Kidney (tissue), 14 donors: Measurements from ENCODE around the gene BRINP2. TPM values are rescaled to one million over a fixed set of nuclear protein-coding genes. Genes with fewer than 3 reads are reported as not detected.
A peak's percentile ranks its signal among the peaks of the same experiment; 100 is the strongest.

ENCODE experiments used
- DNase-seq, 5 donors: peaks; one replicate each; pipeline ENCODE4 v3.0.0-alpha.2; 2013 to 2020
- FAIRE-seq: peaks from 2 replicates; lab custom pipeline; 2012; peaks lifted over from hg19 to GRCh38; lab: Jason Lieb, UNC
- H3K27ac ChIP-seq, 2 donors: one replicate each; pipeline ENCODE4 v1.7.0; 2013; ENCODE audit warnings: low read depth in 2 of 2, low read length in 2 of 2, inconsistent platforms in 1 of 2
- H3K27me3 ChIP-seq: one replicate; pipeline ENCODE4 v1.7.1; 2013; ENCODE audit warnings: low read length, inconsistent platforms; ENCODE audit not compliant: control insufficient read depth, insufficient read depth
- H3K36me3 ChIP-seq, 3 donors: one replicate each; pipeline versions ENCODE4 v1.7.0 to v1.7.1; 2013; ENCODE audit warnings: low read length in 3 of 3, control low read depth in 1 of 3, inconsistent platforms in 1 of 3; ENCODE audit not compliant: insufficient read depth in 3 of 3, control insufficient read depth in 2 of 3
- H3K4me1 ChIP-seq, 3 donors: one replicate each; pipeline versions ENCODE4 v1.7.0 to v1.7.1; 2013; ENCODE audit warnings: low read length in 3 of 3, inconsistent platforms in 1 of 3, low read depth in 1 of 3; ENCODE audit not compliant: control insufficient read depth in 2 of 3, insufficient read depth in 2 of 3
- H3K4me3 ChIP-seq, 3 donors: one replicate each; pipeline versions ENCODE4 v1.7.0 to v1.8.1; 2013; ENCODE audit warnings: low read length in 3 of 3, control low read depth in 1 of 3, inconsistent platforms in 1 of 3
- H3K9ac ChIP-seq, 3 donors: one replicate each; pipeline versions ENCODE4 v1.7.0 to v1.7.1; 2013; ENCODE audit warnings: low read length in 3 of 3, control low read depth in 1 of 3, inconsistent platforms in 1 of 3
- H3K9me3 ChIP-seq, 3 donors: one replicate each; pipeline versions ENCODE4 v1.7.0 to v1.7.1; 2013; ENCODE audit warnings: low read length in 3 of 3, control low read depth in 1 of 3, inconsistent platforms in 1 of 3; ENCODE audit not compliant: control insufficient read depth in 2 of 3, insufficient read depth in 1 of 3
- CTCF ChIP-seq: IDR thresholded peaks from 3 replicates; pipeline ENCODE4 v1.5.1; 2012; ENCODE audit warnings: mild to moderate bottlenecking, moderate library complexity, borderline replicate concordance; ENCODE audit not compliant: insufficient read depth; ENCODE audit errors: extremely low read depth
- intact Hi-C: fragments of 100-400 bp; cut with DNase I; formaldehyde crosslinking; loops from one replicate; pipeline ENCODE4 v1.11.1; 2022
- polyA plus RNA-seq: library from polyadenylated mRNA; stranded (reverse); fragments of 350-450 nt; fragmentation: Illumina TruSeq; extraction: RNeasy Lipid Tissue Mini Kit (QIAGEN cat#74804); gene quantifications from one replicate; pipeline ENCODE4 v1.2.3, GENCODE V29; 2014; ENCODE audit warnings: low read depth, low replicate concordance; ENCODE audit not compliant: insufficient read depth
- total RNA-seq: library from RNA; stranded (reverse); fragmentation: NEBNext Ultra II Directional; extraction: Animal tissue kit (Norgen Biotek cat#: 25700); gene quantifications from one replicate; pipeline ENCODE4 v1.2.1, GENCODE V29; 2021
- donor health status: control.
- donor health status: control.
- donor health status: control.
- donor health status: control.
- donor health status: control.
- donor health status: DM: yes; HTN: yes; CAD: no.
- donor health status: Normal renal cell carcinoma (clear cell type).

Gene BRINP2
- total and polyA plus RNA-seq, 2 donors from 2014 or later, result not detected

- no peak for TF ChIP-seq CTCF
- no peaks in the 10 kb centered on the region for H3K4me1 ChIP-seq
- H3K9ac ChIP-seq, result no peak overlapping the region
- no peaks in the 10 kb centered on the region for H3K36me3 ChIP-seq
- no peak overlapping the region for H3K27ac ChIP-seq
- H3K4me3 ChIP-seq, result no peak overlapping the region
- intact Hi-C loops, result no loop called here
- no peaks in the 10 kb centered on the region for H3K27me3 ChIP-seq
- DNase-seq (no peak), FAIRE-seq (no peak)
- H3K9me3 ChIP-seq, result no peaks in the 10 kb centered on the region
Measured at GRCh38 chr1:177126267-177126666, 44.5 kb upstream of the BRINP2 start.

- intact Hi-C loops, result no loop called here
- Histone ChIP-seq H3K4me1 (no peaks in the 10 kb centered on the region), H3K9ac (no peak overlapping the region), H3K9me3 (no peaks in the 10 kb centered on the region), H3K27me3 (no peaks in the 10 kb centered on the region), H3K4me3 (no peak overlapping the region), H3K27ac (no peak overlapping the region), H3K36me3 (no peaks in the 10 kb centered on the region)
- no peak for FAIRE-seq
- DNase-seq, result no peak
- no peak for TF ChIP-seq CTCF
Measured at GRCh38 chr1:177128665-177129281, 42.0 kb upstream of the BRINP2 start.

- Histone ChIP-seq H3K4me1 (no peaks in the 10 kb centered on the region), H3K4me3 (no peak overlapping the region), H3K9ac (no peak overlapping the region), H3K27me3 (no peaks in the 10 kb centered on the region), H3K9me3 (no peaks in the 10 kb centered on the region), H3K36me3 (no peaks in the 10 kb centered on the region), H3K27ac (no peak overlapping the region)
- DNase-seq, result peak in 3 of 5 donors; percentile 44 to 67 (median 66)
- intact Hi-C loops, result no loop called here
- no peak for FAIRE-seq
- TF ChIP-seq CTCF, result no peak
Measured at GRCh38 chr1:177130451-177130945, 40.3 kb upstream of the BRINP2 start.

GRCh38 chr1:177131723-177132122 lies 39.0 kb upstream of the BRINP2 start:
- Histone ChIP-seq H3K27me3 (no peaks in the 10 kb centered on the region), H3K36me3 (no peaks in the 10 kb centered on the region), H3K9me3 (no peaks in the 10 kb centered on the region), H3K9ac (no peak overlapping the region), H3K27ac (no peak overlapping the region), H3K4me1 (no peaks in the 10 kb centered on the region), H3K4me3 (no peak overlapping the region)
- intact Hi-C loops, result no loop called here
- FAIRE-seq, result no peak
- TF ChIP-seq CTCF, result no peak
- no peak for DNase-seq
